SK-N-SH (cell line): Measurements from ENCODE around the gene GPR87. TPM values are rescaled to one million over a fixed set of nuclear protein-coding genes. Genes with fewer than 3 reads are reported as not detected.

Experiments
- CTCF ChIA-PET: fragments of 300-600, 350-600 bp; formaldehyde crosslinking; extraction: SDS; loops from one replicate; lab custom pipeline; 2021; lab: Yijun Ruan, JAX
- POLR2A ChIA-PET: fragments of 350-600 bp; sonication (Branson Sonifier 250); formaldehyde crosslinking; extraction: SDS; loops from one replicate; lab custom pipeline; 2020; ENCODE audit warnings: antibody characterized with exemption, inconsistent platforms; lab: Yijun Ruan, JAX
- DNase-seq: peaks from one replicate; pipeline ENCODE4 v3.0.0; 2012
- H2AFZ ChIP-seq: fragments of 200-600 bp; sonication (generic); 2 replicates; pipeline ENCODE4 v1.8.1; 2016; ENCODE audit warnings: antibody characterized with exemption, mild to moderate bottlenecking, low read depth
- H3F3A ChIP-seq: fragments of 200-600 bp; sonication (generic); replicated peaks from 2 replicates; pipeline ENCODE3; 2016; ENCODE audit warnings: antibody characterized with exemption, mild to moderate bottlenecking; ENCODE audit not compliant: insufficient read depth
- H3K27ac ChIP-seq, 2 experiments: fragments of 200-500 bp in 1 of 2; fragments of 200-600 bp in 1 of 2; sonication (Bioruptor generic) in 1 of 2; sonication (generic), shearing (Covaris generic) in 1 of 2; 2 replicates each; pipeline versions ENCODE4 v1.5.1 to v1.6.1; 2014 to 2016; ENCODE audit warnings: low read depth in 2 of 2, inconsistent platforms in 1 of 2, low read length in 1 of 2, mild to moderate bottlenecking in 1 of 2, mixed read lengths in 1 of 2
- H3K27me3 ChIP-seq: fragments of 200-600 bp; sonication (generic), shearing (Covaris generic); 2 replicates; pipeline ENCODE4 v1.6.1; 2016; ENCODE audit warnings: mixed run types; ENCODE audit not compliant: insufficient read depth
- H3K36me3 ChIP-seq, 2 experiments: fragments of 200-500 bp in 1 of 2; fragments of 200-600 bp in 1 of 2; sonication (Bioruptor generic) in 1 of 2; sonication (generic) in 1 of 2; replicated peaks in 1 of 2; 2 replicates each; pipeline versions ENCODE3 to v1.5.1; 2014 to 2016; ENCODE audit warnings: low read length in 1 of 2, mild to moderate bottlenecking in 1 of 2; ENCODE audit not compliant: insufficient read depth in 2 of 2, control insufficient read depth in 1 of 2
- H3K4me1 ChIP-seq, 2 experiments: fragments of 200-500 bp in 1 of 2; fragments of 200-600 bp in 1 of 2; sonication (Bioruptor generic) in 1 of 2; sonication (generic), shearing (Covaris generic) in 1 of 2; 2 replicates each; pipeline versions ENCODE4 v1.5.1 to v1.6.1; 2014 to 2016; ENCODE audit warnings: low read depth in 1 of 2, low read length in 1 of 2, mixed run types in 1 of 2; ENCODE audit not compliant: insufficient read depth in 2 of 2, control insufficient read depth in 1 of 2
- H3K4me2 ChIP-seq: fragments of 200-600 bp; sonication (generic), shearing (Covaris generic); 2 replicates; pipeline ENCODE4 v1.6.1; 2017; ENCODE audit warnings: mixed run types
- H3K4me3 ChIP-seq, 2 experiments: fragments of 200-500 bp in 1 of 2; fragments of 200-600 bp in 1 of 2; sonication (Bioruptor generic) in 1 of 2; sonication (generic), shearing (Covaris generic) in 1 of 2; 2 replicates each; pipeline versions ENCODE4 v1.5.1 to v1.8.1; 2014 to 2016; ENCODE audit warnings: low read depth in 2 of 2, inconsistent platforms in 1 of 2, low read length in 1 of 2, mild to moderate bottlenecking in 1 of 2, mixed read lengths in 1 of 2, moderate library complexity in 1 of 2
- H3K79me2 ChIP-seq: fragments of 200-600 bp; sonication (generic); 2 replicates; pipeline ENCODE4 v1.8.1; 2017; ENCODE audit warnings: mild to moderate bottlenecking; ENCODE audit not compliant: insufficient read depth
- H3K9ac ChIP-seq: fragments of 200-600 bp; sonication (generic); 2 replicates; pipeline ENCODE4 v1.6.1; 2017; ENCODE audit warnings: mixed run types
- H3K9me2 ChIP-seq: fragments of 200-600 bp; sonication (generic); 2 replicates; pipeline ENCODE4 v1.6.1; 2017; ENCODE audit warnings: mixed run types
- H3K9me3 ChIP-seq: fragments of 200-600 bp; sonication (generic); 2 replicates; pipeline ENCODE4 v1.6.1; 2017; ENCODE audit warnings: mixed run types, mild to moderate bottlenecking, moderate library complexity
- H4K20me1 ChIP-seq: fragments of 200-600 bp; sonication (generic); 2 replicates; pipeline ENCODE4 v1.6.1; 2017; ENCODE audit warnings: mild to moderate bottlenecking, mixed run types; ENCODE audit not compliant: insufficient read depth
- EZH2phosphoT487 ChIP-seq: fragments of 200-600 bp; sonication (generic); IDR thresholded peaks from 2 replicates; pipeline ENCODE4 v1.6.1; 2017; ENCODE audit warnings: low read depth, mixed run types, mild to moderate bottlenecking, antibody characterized with exemption, moderate library complexity, borderline replicate concordance
- FOSL2 ChIP-seq: IDR thresholded peaks from 2 replicates; pipeline ENCODE4 v1.4.0; 2012; ENCODE audit warnings: low read depth, mild to moderate bottlenecking, moderate library complexity, borderline replicate concordance
- FOXJ3 ChIP-seq: sonication (generic); formaldehyde crosslinking; IDR thresholded peaks from 2 replicates; pipeline ENCODE4 v1.5.1; 2020; ENCODE audit warnings: mild to moderate bottlenecking, missing genetic modification reagents
- FOXM1 ChIP-seq: IDR thresholded peaks from 2 replicates; pipeline ENCODE4 v1.4.0; 2012; ENCODE audit warnings: low read depth, mild to moderate bottlenecking
- GABPA ChIP-seq: IDR thresholded peaks from 2 replicates; pipeline ENCODE4 v1.4.0; 2012; ENCODE audit warnings: low read depth, mild to moderate bottlenecking
- GATA2 ChIP-seq: sonication (generic); formaldehyde crosslinking; IDR thresholded peaks from 2 replicates; pipeline ENCODE4 v1.5.0; 2020; ENCODE audit warnings: mild to moderate bottlenecking, missing genetic modification reagents
- JUND ChIP-seq: IDR thresholded peaks from 2 replicates; pipeline ENCODE4 v1.4.0; 2012
- MXI1 ChIP-seq: IDR thresholded peaks from 2 replicates; pipeline ENCODE4 v1.6.1; 2012; ENCODE audit warnings: mild to moderate bottlenecking, low read depth, low read length, improper control_type of control experiment
- NRF1 ChIP-seq: IDR thresholded peaks from 2 replicates; pipeline ENCODE4 v1.6.1; 2012; ENCODE audit warnings: low read depth, mild to moderate bottlenecking, low read length
- POLR2AphosphoS5 ChIP-seq: IDR thresholded peaks from 2 replicates; pipeline ENCODE4 v1.6.1; 2012; ENCODE audit warnings: low read depth, low read length
- RCOR1 ChIP-seq: fragments of 150-350 bp; IDR thresholded peaks from 2 replicates; pipeline ENCODE4 v1.6.1; 2017; ENCODE audit warnings: antibody characterized with exemption, low read length
- RXRA ChIP-seq: IDR thresholded peaks from 2 replicates; pipeline ENCODE4 v1.4.0; 2012; ENCODE audit warnings: low read depth, mild to moderate bottlenecking, borderline replicate concordance
- SIN3A ChIP-seq: IDR thresholded peaks from 2 replicates; pipeline ENCODE4 v1.6.1; 2012; ENCODE audit warnings: low read depth, mild to moderate bottlenecking, low read length, moderate library complexity, borderline replicate concordance
- SMC3 ChIP-seq: IDR thresholded peaks from 2 replicates; pipeline ENCODE4 v1.6.1; 2012; ENCODE audit warnings: low read depth, low read length, improper control_type of control experiment
- WGBS: methylation state at CpG from one replicate; pipeline ENCODE4 v1.1.6; 2017; ENCODE audit warnings: low lambda C conversion rate; 5-methylcytosine and 5-hydroxymethylcytosine counted together
- polyA plus RNA-seq, 3 experiments: library from polyadenylated mRNA; depleted of rRNA; stranded (reverse); fragments of >200 nt; gene quantifications; 2 replicates each; pipeline ENCODE4 v1.2.3, GENCODE V29; 2012
- TF ChIP-seq, protein P1 (sequence below): IDR thresholded peaks from 2 replicates; pipeline ENCODE4 v1.4.0; 2012; ENCODE audit warnings: low read depth, borderline replicate concordance
- TF ChIP-seq, protein P2 (sequence below): IDR thresholded peaks from 2 replicates; pipeline ENCODE4 v1.4.0; 2012; ENCODE audit warnings: low read depth
- TF ChIP-seq, protein P3 (sequence below): IDR thresholded peaks from 2 replicates; pipeline ENCODE4 v1.6.1; 2012; ENCODE audit warnings: mild to moderate bottlenecking, low read depth, low read length, moderate library complexity

Gene GPR87
- polyA plus RNA-seq, 1 of the 3 experiments (the other 2 are of a cell fraction) = 2.3 TPM

DNA sequence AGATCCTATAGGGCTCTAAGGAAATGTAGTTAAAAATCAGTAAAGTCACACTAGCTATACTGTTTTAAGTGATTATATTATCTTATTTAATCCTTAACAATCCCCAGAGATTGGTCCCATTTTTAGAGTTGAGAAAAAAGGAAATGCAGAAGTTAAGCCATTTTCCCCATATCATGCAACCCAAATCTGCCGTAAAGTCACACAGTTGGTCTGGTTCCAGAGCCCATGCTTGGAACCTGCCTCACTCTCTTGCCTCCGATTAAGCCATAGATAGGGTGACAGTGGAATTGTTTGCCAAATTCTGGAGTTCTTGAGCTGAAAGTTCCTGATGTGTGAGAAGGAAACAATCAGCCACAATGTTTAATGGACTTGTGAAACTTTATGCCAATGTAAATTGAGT is 15.1 kb upstream of the GPR87 start:
- ChIA-PET POLR2A (no interaction called here), CTCF (no interaction called here)
- no peak for DNase-seq
- TF ChIP-seq, protein P1, sequence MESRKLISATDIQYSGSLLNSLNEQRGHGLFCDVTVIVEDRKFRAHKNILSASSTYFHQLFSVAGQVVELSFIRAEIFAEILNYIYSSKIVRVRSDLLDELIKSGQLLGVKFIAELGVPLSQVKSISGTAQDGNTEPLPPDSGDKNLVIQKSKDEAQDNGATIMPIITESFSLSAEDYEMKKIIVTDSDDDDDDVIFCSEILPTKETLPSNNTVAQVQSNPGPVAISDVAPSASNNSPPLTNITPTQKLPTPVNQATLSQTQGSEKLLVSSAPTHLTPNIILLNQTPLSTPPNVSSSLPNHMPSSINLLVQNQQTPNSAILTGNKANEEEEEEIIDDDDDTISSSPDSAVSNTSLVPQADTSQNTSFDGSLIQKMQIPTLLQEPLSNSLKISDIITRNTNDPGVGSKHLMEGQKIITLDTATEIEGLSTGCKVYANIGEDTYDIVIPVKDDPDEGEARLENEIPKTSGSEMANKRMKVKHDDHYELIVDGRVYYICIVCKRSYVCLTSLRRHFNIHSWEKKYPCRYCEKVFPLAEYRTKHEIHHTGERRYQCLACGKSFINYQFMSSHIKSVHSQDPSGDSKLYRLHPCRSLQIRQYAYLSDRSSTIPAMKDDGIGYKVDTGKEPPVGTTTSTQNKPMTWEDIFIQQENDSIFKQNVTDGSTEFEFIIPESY = no peak
- no peak overlapping the region for H3K9ac ChIP-seq
- H3K27me3 ChIP-seq = 0 out of 2 replicates have a peak, but pooled peaks cover 6% of the 10 kb centered on the region
- no peaks in the 10 kb centered on the region for H3K4me1 ChIP-seq
- 72% methylated on average over 2 of the region's 2 CpGs for WGBS
- H3F3A ChIP-seq = no peaks in the 10 kb centered on the region
- H3K9me3 ChIP-seq = no peaks in the 10 kb centered on the region
- H2AFZ ChIP-seq = no peak overlapping the region
- no peaks in the 10 kb centered on the region for H3K36me3 ChIP-seq
- H4K20me1 ChIP-seq = no peaks in the 10 kb centered on the region
- H3K27ac ChIP-seq = no peak overlapping the region
- H3K79me2 ChIP-seq = no peaks in the 10 kb centered on the region
- H3K4me3 ChIP-seq = no peak overlapping the region
- H3K9me2 ChIP-seq = no peaks in the 10 kb centered on the region; the same call in 1 of the 2 replicates
- H3K4me2 ChIP-seq = no peak overlapping the region

DNA sequence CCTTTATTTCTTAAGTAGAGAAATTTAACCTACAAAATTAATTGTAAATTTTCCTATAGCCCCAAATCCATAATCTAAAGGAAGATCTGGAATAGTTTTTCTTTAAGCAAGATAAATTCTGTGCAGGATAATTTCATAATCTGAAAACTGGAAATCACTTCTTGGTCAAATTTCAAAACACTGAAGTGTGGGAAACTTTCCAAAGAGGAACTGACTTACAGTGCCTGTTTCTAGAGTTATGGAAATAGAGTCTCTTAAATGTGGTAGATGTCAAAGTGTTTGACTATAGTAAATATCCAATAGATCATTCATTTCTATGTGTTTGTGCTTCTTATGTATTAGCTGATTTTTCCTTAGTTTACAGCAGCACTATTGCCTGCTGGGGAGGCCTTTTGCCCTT is 14.3 kb upstream of the GPR87 start:
- Histone ChIP-seq H3K9me2 (no peaks in the 10 kb centered on the region), H2AFZ (no peak overlapping the region), H3K4me3 (no peak overlapping the region), H3K4me1 (no peaks in the 10 kb centered on the region)
- ChIA-PET POLR2A (no interaction called here), CTCF (no interaction called here)
- DNase-seq = no peak
- TF ChIP-seq FOSL2 = no peak
- no peak for TF ChIP-seq EZH2phosphoT487
- no peak for TF ChIP-seq FOXM1
- TF ChIP-seq JUND = no peak
- no peak for TF ChIP-seq NRF1
- TF ChIP-seq FOXJ3 (CRISPR knock-in tag) = no peak
- TF ChIP-seq POLR2AphosphoS5 = no peak
- TF ChIP-seq SMC3 = no peak
- no peak for TF ChIP-seq RCOR1
- TF ChIP-seq MXI1 = no peak
- TF ChIP-seq GABPA = no peak
- no peak for TF ChIP-seq SIN3A
- no peak for TF ChIP-seq RXRA
- TF ChIP-seq, protein P2, sequence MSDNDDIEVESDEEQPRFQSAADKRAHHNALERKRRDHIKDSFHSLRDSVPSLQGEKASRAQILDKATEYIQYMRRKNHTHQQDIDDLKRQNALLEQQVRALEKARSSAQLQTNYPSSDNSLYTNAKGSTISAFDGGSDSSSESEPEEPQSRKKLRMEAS = no peak
- TF ChIP-seq, protein P3, sequence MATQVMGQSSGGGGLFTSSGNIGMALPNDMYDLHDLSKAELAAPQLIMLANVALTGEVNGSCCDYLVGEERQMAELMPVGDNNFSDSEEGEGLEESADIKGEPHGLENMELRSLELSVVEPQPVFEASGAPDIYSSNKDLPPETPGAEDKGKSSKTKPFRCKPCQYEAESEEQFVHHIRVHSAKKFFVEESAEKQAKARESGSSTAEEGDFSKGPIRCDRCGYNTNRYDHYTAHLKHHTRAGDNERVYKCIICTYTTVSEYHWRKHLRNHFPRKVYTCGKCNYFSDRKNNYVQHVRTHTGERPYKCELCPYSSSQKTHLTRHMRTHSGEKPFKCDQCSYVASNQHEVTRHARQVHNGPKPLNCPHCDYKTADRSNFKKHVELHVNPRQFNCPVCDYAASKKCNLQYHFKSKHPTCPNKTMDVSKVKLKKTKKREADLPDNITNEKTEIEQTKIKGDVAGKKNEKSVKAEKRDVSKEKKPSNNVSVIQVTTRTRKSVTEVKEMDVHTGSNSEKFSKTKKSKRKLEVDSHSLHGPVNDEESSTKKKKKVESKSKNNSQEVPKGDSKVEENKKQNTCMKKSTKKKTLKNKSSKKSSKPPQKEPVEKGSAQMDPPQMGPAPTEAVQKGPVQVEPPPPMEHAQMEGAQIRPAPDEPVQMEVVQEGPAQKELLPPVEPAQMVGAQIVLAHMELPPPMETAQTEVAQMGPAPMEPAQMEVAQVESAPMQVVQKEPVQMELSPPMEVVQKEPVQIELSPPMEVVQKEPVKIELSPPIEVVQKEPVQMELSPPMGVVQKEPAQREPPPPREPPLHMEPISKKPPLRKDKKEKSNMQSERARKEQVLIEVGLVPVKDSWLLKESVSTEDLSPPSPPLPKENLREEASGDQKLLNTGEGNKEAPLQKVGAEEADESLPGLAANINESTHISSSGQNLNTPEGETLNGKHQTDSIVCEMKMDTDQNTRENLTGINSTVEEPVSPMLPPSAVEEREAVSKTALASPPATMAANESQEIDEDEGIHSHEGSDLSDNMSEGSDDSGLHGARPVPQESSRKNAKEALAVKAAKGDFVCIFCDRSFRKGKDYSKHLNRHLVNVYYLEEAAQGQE = no peak
- no peak for TF ChIP-seq GATA2 (CRISPR knock-in tag)
- TF ChIP-seq, all 33 proteins: peak for 0
- no peak overlapping the region for H3K4me2 ChIP-seq
- H3K79me2 ChIP-seq = no peaks in the 10 kb centered on the region
- H3K27me3 ChIP-seq = 0 out of 2 replicates have a peak, but pooled peaks cover 6% of the 10 kb centered on the region
- H3K36me3 ChIP-seq = no peaks in the 10 kb centered on the region
- H3K9me3 ChIP-seq = no peaks in the 10 kb centered on the region
- H4K20me1 ChIP-seq = no peaks in the 10 kb centered on the region
- H3K9ac ChIP-seq = no peak overlapping the region
- H3K27ac ChIP-seq = no peak overlapping the region
- H3F3A ChIP-seq = no peaks in the 10 kb centered on the region
